ENCODE results near the gene PPP1R14B.

DNA sequence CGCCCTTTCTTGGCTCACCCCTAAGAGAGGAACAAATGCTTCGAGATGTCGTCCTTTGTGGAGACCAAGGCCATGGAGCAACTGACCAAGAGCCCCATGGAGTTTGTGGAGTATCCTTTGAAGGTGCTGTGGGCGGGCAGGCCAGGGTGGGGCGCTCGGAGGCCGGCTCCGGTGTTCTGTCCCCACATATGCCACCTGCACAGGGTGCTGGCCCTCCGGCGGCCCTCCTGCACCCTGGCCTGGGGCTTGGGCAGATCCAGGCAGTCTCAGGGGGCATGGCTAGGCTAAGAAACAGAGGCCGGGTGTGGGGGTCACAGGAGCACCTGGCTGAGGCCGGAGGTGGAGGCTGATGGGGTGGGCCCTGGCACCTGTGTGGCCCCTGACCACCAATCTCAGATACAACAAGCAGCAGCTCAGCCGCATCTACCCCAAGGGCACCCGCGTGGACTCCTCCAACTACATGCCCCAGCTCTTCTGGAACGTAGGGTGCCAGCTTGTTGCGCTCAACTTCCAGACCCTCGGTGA, 14.9 kb upstream of the PPP1R14B start:
- TF ChIP-seq CTCF (conservative IDR thresholded peaks at IDR 0.05; ENCODE audit: low read depth, low read length) (no peak), EZH2 (IDR thresholded peaks at IDR 0.05; ENCODE audit: low read length, unreplicated experiment) (no peak), EZH2phosphoT487 (IDR thresholded peaks at IDR 0.05; ENCODE audit: borderline replicate concordance, low read length) (no peak)
